Stimulated activated CD8-positive, alpha-beta memory T cell treated with anti-CD3 and anti-CD28 coated beads, Interleukin-15, amount 100 ng/mL, for 4 hours (primary cell): ENCODE data around the gene KHDC1.
"Not testable (repeated sequence)": the region's sequence is repeated elsewhere in the genome, so short reads cannot be mapped to it uniquely, and the experiment has no call there.

ENCODE experiments used
- DNase-seq, 2 donors: peaks; one replicate each; pipeline ENCODE4 v3.0.0-alpha.2; 2020; ENCODE audit warnings: low read depth in 2 of 2

KHDC1 gene

GRCh38 chr6:73262671-73263569, at the start of gene KHDC1:
TSS of gene KHDC1 (minus strand) at chr6:73263196. CDS start at chr6:73242517, 20,679 bp downstream.
- peak; percentile 13 to 34 for DNase-seq

- DNase-seq, result not testable (repeated sequence)
Observed at GRCh38 chr6:73310503-73310845, 47.5 kb upstream of the KHDC1 start.

GRCh38 chr6:73309785-73310502, 46.9 kb upstream of the KHDC1 start:
- peak; percentile 22 to 24 for DNase-seq

GRCh38 chr6:73309535-73309784, 46.5 kb upstream of the KHDC1 start:
- no peak for DNase-seq

- DNase-seq, result no peak
Observed at GRCh38 chr6:73308712-73309534, 45.9 kb upstream of the KHDC1 start.

- not testable (repeated sequence) for DNase-seq
Observed at GRCh38 chr6:73303773-73304172, 40.8 kb upstream of the KHDC1 start.

- DNase-seq, result no peak
Observed at GRCh38 chr6:73302339-73302738, 39.3 kb upstream of the KHDC1 start.

- no peak for DNase-seq
Observed at GRCh38 chr6:73299151-73299971, 36.4 kb upstream of the KHDC1 start.

- DNase-seq, result no peak
Observed at GRCh38 chr6:73293331-73293730, 30.3 kb upstream of the KHDC1 start.

- no peak for DNase-seq
Observed at GRCh38 chr6:73290435-73290834, 27.4 kb upstream of the KHDC1 start.

GRCh38 chr6:73286752-73287151, 23.8 kb upstream of the KHDC1 start:
- no peak for DNase-seq

- no peak for DNase-seq
Observed at GRCh38 chr6:73285674-73286283, 22.8 kb upstream of the KHDC1 start.

GRCh38 chr6:73282871-73283270, 19.9 kb upstream of the KHDC1 start:
- DNase-seq, result no peak

- DNase-seq, result not testable (repeated sequence)
Observed at GRCh38 chr6:73281684-73282083, 18.7 kb upstream of the KHDC1 start.

GRCh38 chr6:73269296-73269695, 6.3 kb upstream of the KHDC1 start:
- DNase-seq, result not testable (repeated sequence)

GRCh38 chr6:73268896-73269295, 5.9 kb upstream of the KHDC1 start:
- not testable (repeated sequence) for DNase-seq

GRCh38 chr6:73264446-73264845, 1.4 kb upstream of the KHDC1 start:
- no peak for DNase-seq

GRCh38 chr6:73263570-73263909, 544 bp upstream of the KHDC1 start:
- DNase-seq, result no peak

- no peak for DNase-seq
Observed at GRCh38 chr6:73258721-73259120, 4.3 kb downstream of the KHDC1 start.

GRCh38 chr6:73254323-73254722, 8.7 kb downstream of the KHDC1 start:
- DNase-seq, result not testable (repeated sequence)

- no peak for DNase-seq
Observed at GRCh38 chr6:73252703-73253102, 10.3 kb downstream of the KHDC1 start.
